H1 (cell line): Measurements from ENCODE around the gene NAA40. TPM values are rescaled to one million over a fixed set of nuclear protein-coding genes. Genes with fewer than 3 reads are reported as not detected.

Source experiments
- CTCF ChIA-PET: fragments of 300-600 bp; sonication (Branson Sonifier 250); formaldehyde crosslinking; loops from one replicate; lab custom pipeline; 2021; ENCODE audit not compliant: partially characterized antibody; lab: Charles Lee
- POLR2A ChIA-PET: fragments of 300-600 bp; sonication (Branson Sonifier 250); formaldehyde crosslinking; loops from one replicate; lab custom pipeline; 2021; ENCODE audit warnings: inconsistent platforms; ENCODE audit not compliant: partially characterized antibody; lab: Charles Lee
- DNase-seq, 2 experiments: peaks; one replicate each; pipeline versions ENCODE4 v3.0.0 to v3.0.0-alpha.2; 2010 to 2022; ENCODE audit warnings: low spot score in 2 of 2, low read depth in 1 of 2, mixed read lengths in 1 of 2
- FAIRE-seq: peaks from 2 replicates; lab custom pipeline; 2011; peaks lifted over from hg19 to GRCh38; lab: Jason Lieb, UNC
- H2AFZ ChIP-seq: 2 replicates; pipeline ENCODE4 v1.8.1; 2012; ENCODE audit warnings: low read length, inconsistent platforms
- H2AK5ac ChIP-seq: 2 replicates; pipeline ENCODE4 v1.6.1; 2013; ENCODE audit warnings: low read depth, low read length
- H2BK120ac ChIP-seq: replicated peaks from 2 replicates; pipeline ENCODE3; 2013; ENCODE audit warnings: low read depth, low read length, inconsistent platforms
- H2BK12ac ChIP-seq: 2 replicates; pipeline ENCODE4 v1.6.1; 2013; ENCODE audit warnings: low read depth, low read length
- H2BK15ac ChIP-seq: 2 replicates; pipeline ENCODE4 v1.6.1; 2013; ENCODE audit warnings: low read length
- H2BK20ac ChIP-seq: 2 replicates; pipeline ENCODE4 v1.6.1; 2013; ENCODE audit warnings: low read length
- H2BK5ac ChIP-seq: 2 replicates; pipeline ENCODE4 v1.6.1; 2013; ENCODE audit warnings: low read depth, low read length
- H3K14ac ChIP-seq: 2 replicates; pipeline ENCODE4 v1.6.1; 2013; ENCODE audit warnings: inconsistent platforms; ENCODE audit not compliant: insufficient read length
- H3K18ac ChIP-seq: 2 replicates; pipeline ENCODE4 v1.6.1; 2013; ENCODE audit warnings: low read length; ENCODE audit errors: extremely low read depth
- H3K23ac ChIP-seq: 2 replicates; pipeline ENCODE4 v1.6.1; 2013; ENCODE audit warnings: inconsistent platforms; ENCODE audit not compliant: insufficient read length
- H3K23me2 ChIP-seq: 2 replicates; pipeline ENCODE4 v1.6.1; 2013; ENCODE audit warnings: low read depth, low read length
- H3K27ac ChIP-seq: 2 replicates; pipeline ENCODE4 v1.6.1; 2011; ENCODE audit warnings: low read depth, low read length, inconsistent platforms
- H3K27me3 ChIP-seq, 4 experiments: replicated peaks in 1 of 4; 1 replicate in 1 of 4; 2 replicates in 3 of 4; pipeline versions ENCODE4 v1.6.1 to v1.8.1; 2011 to 2013; ENCODE audit warnings: low read length in 3 of 4, mild to moderate bottlenecking in 3 of 4, inconsistent platforms in 2 of 4, mixed read lengths in 2 of 4, moderate library complexity in 1 of 4; ENCODE audit not compliant: control insufficient read depth in 3 of 4, insufficient read depth in 3 of 4; ENCODE audit errors: extremely low read depth in 1 of 4
- H3K36me3 ChIP-seq, 4 experiments: 2 replicates each; pipeline versions ENCODE4 v1.6.1 to v1.8.1; 2011 to 2013; ENCODE audit warnings: mild to moderate bottlenecking in 4 of 4, low read length in 3 of 4, moderate library complexity in 2 of 4, control low read depth in 1 of 4, inconsistent platforms in 1 of 4; ENCODE audit not compliant: insufficient read depth in 4 of 4, control insufficient read depth in 2 of 4
- H3K4ac ChIP-seq: replicated peaks from 2 replicates; pipeline ENCODE3; 2013; ENCODE audit warnings: low read length, low read depth, mixed read lengths, inconsistent platforms; ENCODE audit not compliant: insufficient read length
- H3K4me1 ChIP-seq, 4 experiments: replicated peaks in 1 of 4; 1 replicate in 1 of 4; 2 replicates in 3 of 4; pipeline versions ENCODE4 v1.6.1 to v1.8.1; 2011 to 2013; ENCODE audit warnings: low read length in 3 of 4, inconsistent platforms in 2 of 4, mixed read lengths in 1 of 4; ENCODE audit not compliant: insufficient read depth in 4 of 4, control insufficient read depth in 3 of 4
- H3K4me2 ChIP-seq, 2 experiments: 2 replicates each; pipeline versions ENCODE4 v1.6.1 to v1.8.1; 2011 to 2013; ENCODE audit warnings: low read depth in 2 of 2, low read length in 2 of 2, control low read depth in 1 of 2, inconsistent platforms in 1 of 2, mild to moderate bottlenecking in 1 of 2; ENCODE audit not compliant: insufficient read depth in 1 of 2
- H3K4me3 ChIP-seq, 4 experiments: fragments of 200-600, 300-600 bp in 1 of 4; sonication (generic), shearing (Covaris generic), sonication (Bioruptor Twin) in 1 of 4; 2 replicates each; pipeline versions ENCODE4 v1.5.1 to v1.8.1; 2011 to 2016; ENCODE audit warnings: low read length in 4 of 4, low read depth in 3 of 4, control low read depth in 2 of 4, inconsistent platforms in 2 of 4, mild to moderate bottlenecking in 2 of 4, mixed read lengths in 1 of 4, moderate library complexity in 1 of 4; ENCODE audit not compliant: insufficient read depth in 2 of 4; ENCODE audit errors: extremely low read depth in 1 of 4
- H3K56ac ChIP-seq: replicated peaks from 2 replicates; pipeline ENCODE3; 2013; ENCODE audit warnings: low read depth, mild to moderate bottlenecking, mixed read lengths, low read length, inconsistent platforms; ENCODE audit not compliant: insufficient read length
- H3K79me1 ChIP-seq: 2 replicates; pipeline ENCODE4 v1.6.1; 2013; ENCODE audit warnings: low read depth, low read length, control low read depth
- H3K79me2 ChIP-seq, 2 experiments: 2 replicates each; pipeline versions ENCODE4 v1.6.1 to v1.8.1; 2012 to 2013; ENCODE audit warnings: low read length in 2 of 2, mild to moderate bottlenecking in 2 of 2, inconsistent platforms in 1 of 2; ENCODE audit not compliant: insufficient read depth in 2 of 2, control insufficient read depth in 1 of 2
- H3K9ac ChIP-seq, 4 experiments: replicated peaks in 1 of 4; 1 replicate in 1 of 4; 2 replicates in 3 of 4; pipeline versions ENCODE4 v1.6.1 to v1.8.1; 2011 to 2013; ENCODE audit warnings: low read depth in 3 of 4, low read length in 3 of 4, control low read depth in 2 of 4, mild to moderate bottlenecking in 2 of 4, moderate library complexity in 2 of 4, inconsistent platforms in 1 of 4; ENCODE audit errors: extremely low read depth in 1 of 4
- H3K9me3 ChIP-seq, 2 experiments: 2 replicates each; pipeline versions ENCODE4 v1.6.1 to v1.8.1; 2012 to 2013; ENCODE audit warnings: mild to moderate bottlenecking in 2 of 2, moderate library complexity in 2 of 2, control low read depth in 1 of 2, inconsistent platforms in 1 of 2, low read depth in 1 of 2, low read length in 1 of 2, mixed read lengths in 1 of 2; ENCODE audit not compliant: insufficient read depth in 2 of 2
- H4K20me1 ChIP-seq, 2 experiments: replicated peaks in 1 of 2; 2 replicates each; pipeline versions ENCODE3 to v1.8.1; 2011 to 2013; ENCODE audit warnings: inconsistent platforms in 2 of 2, low read length in 2 of 2, mild to moderate bottlenecking in 1 of 2; ENCODE audit not compliant: insufficient read depth in 2 of 2, control insufficient read depth in 1 of 2
- H4K5ac ChIP-seq: 2 replicates; pipeline ENCODE4 v1.6.1; 2013; ENCODE audit warnings: low read length, low read depth, mixed read lengths, inconsistent platforms; ENCODE audit not compliant: insufficient read length
- H4K8ac ChIP-seq: 2 replicates; pipeline ENCODE4 v1.8.0; 2013; ENCODE audit warnings: mild to moderate bottlenecking, moderate library complexity, low read length, inconsistent platforms; ENCODE audit not compliant: insufficient read depth; ENCODE audit errors: extremely low read depth
- H4K91ac ChIP-seq: replicated peaks from 2 replicates; pipeline ENCODE3; 2013; ENCODE audit warnings: low read length, mixed read lengths, inconsistent platforms; ENCODE audit not compliant: insufficient read length
- EP300 ChIP-seq, 2 experiments: IDR thresholded peaks; 1 replicate in 1 of 2; 2 replicates in 1 of 2; pipeline ENCODE4 v1.6.1; 2011 to 2012; ENCODE audit warnings: low read depth in 2 of 2, low read length in 2 of 2, mild to moderate bottlenecking in 2 of 2, borderline replicate concordance in 1 of 2, inconsistent platforms in 1 of 2, moderate library complexity in 1 of 2
- NANOG ChIP-seq: IDR thresholded peaks from 2 replicates; pipeline ENCODE4 v1.6.1; 2011; ENCODE audit warnings: low read length, low read depth, mild to moderate bottlenecking, inconsistent platforms; ENCODE audit not compliant: insufficient read depth, poor library complexity, severe bottlenecking
- PHF8 ChIP-seq: fragments of 200-600 bp; sonication (generic); conservative IDR thresholded peaks from 2 replicates; pipeline ENCODE4 v1.7.1; 2012; ENCODE audit warnings: low read depth, mild to moderate bottlenecking, inconsistent platforms, low read length, moderate library complexity
- SP4 ChIP-seq: IDR thresholded peaks from 2 replicates; pipeline ENCODE4 v1.6.1; 2012; ENCODE audit warnings: low read length, inconsistent platforms
- TAF7 ChIP-seq: optimal IDR thresholded peaks from 2 replicates; pipeline ENCODE3; 2011; ENCODE audit warnings: low read depth, mild to moderate bottlenecking, inconsistent platforms, low read length, moderate library complexity, borderline replicate concordance
- WGBS, 2 experiments: shearing (Covaris generic) in 1 of 2; methylation state at CpG; one replicate each; pipeline versions ENCODE4 v1.1.6 to v1.1.7; 2013 to 2015; ENCODE audit warnings: low lambda C conversion rate in 2 of 2, mixed read lengths in 2 of 2, inconsistent platforms in 1 of 2, low coverage in 1 of 2, missing lambda C conversion rate in 1 of 2; ENCODE audit not compliant: insufficient replicate concordance in 2 of 2, insufficient coverage in 1 of 2, insufficient read length in 1 of 2; ENCODE audit errors: extremely low coverage in 1 of 2, missing lambda C conversion rate in 1 of 2; 5-methylcytosine and 5-hydroxymethylcytosine counted together
- long read RNA-seq, 2 experiments: library from RNA in 1 of 2; library from capped mRNA in 1 of 2; stranded (forward); transcript quantifications; one replicate each; pipeline ENCODE4 v2.0.0, GENCODE V29; 2021; ENCODE audit warnings: inconsistent platforms in 1 of 2
- polyA minus RNA-seq, 3 experiments: library from RNA; depleted of rRNA, polyadenylated mRNA; stranded (reverse); fragments of >200 nt; gene quantifications; 1 replicate in 2 of 3; 2 replicates in 1 of 3; pipeline ENCODE4 v1.2.3, GENCODE V29; 2011
- polyA plus RNA-seq, 7 experiments: library from polyadenylated mRNA; depleted of rRNA in 3 of 7; stranded (reverse) in 5 of 7; unstranded in 2 of 7; fragments of >200 nt in 5 of 7; fragments of 200-250 nt in 2 of 7; gene quantifications; 1 replicate in 5 of 7; 2 replicates in 1 of 7; 4 replicates in 1 of 7; pipeline versions ENCODE4 v1.2.1 to v1.2.3, GENCODE V29; 2011 to 2013; ENCODE audit warnings: missing spikeins in 2 of 7, mixed read lengths in 2 of 7
- total RNA-seq: library from RNA; stranded (reverse); fragmentation: NEBNext Ultra II Directional; extraction: Animal tissue kit (Norgen Biotek cat#: 25700); gene quantifications from 2 replicates; pipeline ENCODE4 v1.2.1, GENCODE V29; 2021
- TF ChIP-seq, protein P1 (sequence below): IDR thresholded peaks from 2 replicates; pipeline ENCODE4 v1.6.1; 2012; ENCODE audit warnings: inconsistent platforms

The NAA40 gene
- total RNA-seq (31.1 and 34.1 TPM in 2 replicates), polyA plus RNA-seq (2011; rRNA removed) (20.0 and 23.7 TPM in 2 replicates), polyA minus RNA-seq (2011; rRNA and poly(A)+ RNA removed) (20.8 and 23.4 TPM in 2 replicates)
- polyA plus RNA-seq (2011; cell fraction: cytosol; rRNA removed) = 27.8 TPM
- 43.0 TPM for polyA plus RNA-seq (2011; cell fraction: nucleus; rRNA removed)
- polyA plus RNA-seq (2012, experiment 1 of 2) = 24.6 to 30.7 TPM (median 25.7 TPM) in 4 replicates
- 18.0 TPM for polyA plus RNA-seq (2012, experiment 2 of 2)
- 14.5 TPM for polyA plus RNA-seq (2013, experiment 1 of 2)
- 13.6 TPM for polyA plus RNA-seq (2013, experiment 2 of 2)
- polyA minus RNA-seq (2011; cell fraction: cytosol; rRNA and poly(A)+ RNA removed) = 10.6 TPM
- polyA minus RNA-seq (2011; cell fraction: nucleus; rRNA and poly(A)+ RNA removed) = 20.5 TPM
- long read RNA-seq, experiment 1, partial matches to known transcripts = 1 of 17 reads
- long read RNA-seq, experiment 1, other reads (novel, unspliced or antisense) = 12 of 17 reads
- long read RNA-seq, experiment 2, partial matches to known transcripts = 0 of 8 reads
- long read RNA-seq, experiment 2, other reads (novel, unspliced or antisense) = 4 of 8 reads

DNA sequence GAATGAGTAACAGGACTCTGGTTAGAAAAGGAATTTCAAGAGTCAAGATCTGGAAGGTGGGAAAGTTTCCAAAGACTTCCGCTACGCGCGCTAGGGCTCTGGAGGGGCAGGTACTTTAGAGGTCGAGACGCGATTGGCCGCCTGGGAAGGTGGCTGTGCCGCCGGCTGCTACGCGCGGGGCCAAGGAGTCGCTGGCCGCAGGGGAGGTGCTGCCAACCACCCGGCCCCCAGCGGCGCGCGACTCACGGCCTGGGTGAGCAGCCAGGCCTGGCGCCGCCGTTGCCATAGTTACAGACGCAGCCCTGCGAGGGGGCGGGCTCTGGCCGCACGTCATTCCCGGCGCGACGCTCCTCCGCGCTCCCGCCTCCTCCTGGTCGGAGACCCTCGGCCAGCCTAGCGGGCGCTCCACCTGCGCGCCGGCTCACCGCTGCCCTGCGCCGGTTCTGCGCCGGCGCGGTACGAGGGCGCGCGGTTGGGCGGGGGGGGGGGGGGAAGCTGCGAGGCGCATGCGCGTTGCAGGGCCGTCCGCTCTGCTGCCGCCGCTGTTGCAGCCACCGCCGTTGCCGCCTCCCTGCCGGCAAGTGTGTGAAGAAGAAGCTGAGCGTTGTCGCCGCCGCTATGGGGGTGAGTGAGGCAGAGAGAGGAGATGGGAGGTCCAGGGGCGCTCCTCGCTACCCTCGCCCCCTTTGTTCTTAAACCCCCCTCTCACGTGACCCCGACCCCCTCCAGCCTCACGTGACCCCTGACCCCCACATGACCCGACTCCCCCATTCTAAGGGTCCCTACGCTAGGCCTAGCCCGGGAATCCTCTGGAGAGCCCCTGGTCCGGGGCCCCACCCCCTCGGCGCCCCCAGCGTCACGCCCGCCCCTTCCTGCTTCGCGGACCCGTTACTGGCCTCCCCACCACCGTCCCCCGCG is at the start of gene NAA40:
Gene NAA40, plus strand, starts transcription at position 524 of the 918 bp plus-strand sequence. Its CDS starts 95 bp downstream, at position 619.
- no peak for FAIRE-seq
- no peaks in the 10 kb centered on the region; a peak in 1 of 7 replicates for H3K4me1 ChIP-seq
- no peak within 1 kb of the TSS for H3K23ac ChIP-seq
- peaks cover 4 to 7% of the 10 kb centered on the region in 2 experiments for H4K20me1 ChIP-seq
- 0 out of 2 replicates have a peak within 1 kb of the TSS, but pooled peaks have one; percentile 61 for H2BK20ac ChIP-seq
- H3K56ac ChIP-seq = peak within 1 kb of the TSS; percentile 89
- H4K91ac ChIP-seq = peak within 1 kb of the TSS; percentile 99
- H3K27ac ChIP-seq = peak within 1 kb of the TSS; percentile 97
- peak within 1 kb of the TSS; percentile 65 to 99 (median 76) for H3K4me3 ChIP-seq
- no peak within 1 kb of the TSS for H3K14ac ChIP-seq
- H3K79me1 ChIP-seq = peaks cover 3% of the 10 kb centered on the region; the same call in 1 of the 2 replicates
- peak within 1 kb of the TSS; percentile 99; the same call in 1 of the 2 replicates for H2BK15ac ChIP-seq
- peaks cover 4 to 42% of the 10 kb centered on the region in 2 experiments for H3K79me2 ChIP-seq
- peak within 1 kb of the TSS; percentile 97 for H3K4ac ChIP-seq
- peaks cover 12% of the 10 kb centered on the region for H3K23me2 ChIP-seq
- peak within 1 kb of the TSS; percentile 90 for H2BK120ac ChIP-seq
- peaks cover 0 to 3% (median 2%) of the 10 kb centered on the region in 4 experiments; a peak in 4 of 8 replicates for H3K36me3 ChIP-seq
- H3K27me3 ChIP-seq = no peaks in the 10 kb centered on the region
- DNase-seq = peak; percentile 94 to 96
- H2BK5ac ChIP-seq = peak within 1 kb of the TSS; percentile 99
- no peaks in the 10 kb centered on the region for H3K9me3 ChIP-seq
- ChIA-PET CTCF (interaction anchor here (1.0 to 7.1 kb wide), 3 partner anchors 17 to 24 kb away, joined by 5 to 129 read pairs (median 39); partner anchors contain the start of gene RCOR2), POLR2A (interaction anchor here (0.7 to 11.5 kb wide), 4 partner anchors 11 to 101 kb away, joined by 3 to 173 read pairs (median 3); partner anchors contain the start of gene RCOR2)
- no peak within 1 kb of the TSS; the same call in 1 of the 2 replicates for H2BK12ac ChIP-seq
- H3K18ac ChIP-seq = peak within 1 kb of the TSS; percentile 100
- no peak within 1 kb of the TSS for H2AK5ac ChIP-seq
- H4K5ac ChIP-seq = peak within 1 kb of the TSS; percentile 100
- H3K9ac ChIP-seq = peak within 1 kb of the TSS; percentile 59 to 96 (median 84)
- H2AFZ ChIP-seq = peak within 1 kb of the TSS; percentile 83
- WGBS, 2 experiments = 2% methylated on average over 46 of the region's 92 CpGs; no CpG with 5 or more reads in 1 of the 2 experiments
- peak within 1 kb of the TSS; percentile 80 to 94 for H3K4me2 ChIP-seq
- peak within 1 kb of the TSS; percentile 99 for H4K8ac ChIP-seq
- TF ChIP-seq EP300 (IDR thresholded peaks at IDR 0.05; ENCODE audit: borderline replicate concordance in 1 of 2, low read depth in 2 of 2, low read length in 2 of 2) (peak in 1 of 2 experiments; percentile 45; a peak in 2 of 3 replicates), PHF8 (peak; percentile 80), NANOG (peak; percentile 5), TAF7 (peak; percentile 20), SP4 (peak; percentile 92; the same call in 1 of the 2 replicates)
- TF ChIP-seq, protein P1, sequence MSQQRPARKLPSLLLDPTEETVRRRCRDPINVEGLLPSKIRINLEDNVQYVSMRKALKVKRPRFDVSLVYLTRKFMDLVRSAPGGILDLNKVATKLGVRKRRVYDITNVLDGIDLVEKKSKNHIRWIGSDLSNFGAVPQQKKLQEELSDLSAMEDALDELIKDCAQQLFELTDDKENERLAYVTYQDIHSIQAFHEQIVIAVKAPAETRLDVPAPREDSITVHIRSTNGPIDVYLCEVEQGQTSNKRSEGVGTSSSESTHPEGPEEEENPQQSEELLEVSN = peak; percentile 76
